GM20000 (cell line): ENCODE measurements around the gene PLA2G4C.

Experiments used
- DNase-seq: peaks from one replicate; pipeline ENCODE4 v3.0.0; 2012; ENCODE audit warnings: low spot score
- CTCF ChIP-seq: IDR thresholded peaks from 2 replicates; pipeline ENCODE4 v1.5.1; 2012; ENCODE audit warnings: mild to moderate bottlenecking, control low read depth; ENCODE audit errors: extremely low read depth, missing control alignments

Gene PLA2G4C

GRCh38 chr19:48110350-48110966, at the start of gene PLA2G4C:
PLA2G4C (minus strand) TSS chr19:48110817; CDS start chr19:48106529, 4,288 bp downstream.
- peak; percentile 94 for DNase-seq
- TF ChIP-seq CTCF: no peak

GRCh38 chr19:48158210-48158790, 47.7 kb upstream of the PLA2G4C start:
- TF ChIP-seq CTCF: no peak
- no peak for DNase-seq

- no peak for DNase-seq
- no peak for TF ChIP-seq CTCF
Observed at GRCh38 chr19:48154003-48154402, 43.4 kb upstream of the PLA2G4C start.

GRCh38 chr19:48152551-48152950, 41.9 kb upstream of the PLA2G4C start:
- peak; percentile 69 for DNase-seq
- TF ChIP-seq CTCF: peak; percentile 56

- TF ChIP-seq CTCF: no peak
- no peak for DNase-seq
Observed at GRCh38 chr19:48149430-48149829, 38.8 kb upstream of the PLA2G4C start.

GRCh38 chr19:48148576-48148975, 38.0 kb upstream of the PLA2G4C start:
- no peak for DNase-seq
- TF ChIP-seq CTCF: no peak

- TF ChIP-seq CTCF: no peak
- no peak for DNase-seq
Observed at GRCh38 chr19:48147597-48148175, 37.1 kb upstream of the PLA2G4C start.
